GM23338 (cell line): Measurements from ENCODE around the gene CAND1. TPM values are rescaled to one million over a fixed set of nuclear protein-coding genes. Genes with fewer than 3 reads are reported as not detected.
A peak's percentile ranks its signal among the peaks of the same experiment; 100 is the strongest.

Experiments
- ATAC-seq: fragments of 200-7000 bp; cut with Tn5 transposase; 3 replicates; pipeline ENCODE4 v1.9.1; 2020
- DNase-seq: peaks from one replicate; pipeline ENCODE4 v3.0.0-alpha.2; 2015; ENCODE audit warnings: low spot score
- H2AFZ ChIP-seq: fragments of 200-600 bp; sonication (generic); 2 replicates; pipeline ENCODE4 v1.8.0; 2016; ENCODE audit warnings: antibody characterized with exemption, mild to moderate bottlenecking, moderate library complexity
- H3F3A ChIP-seq: fragments of 200-600 bp; sonication (generic); replicated peaks from 2 replicates; pipeline ENCODE4 v1.8.0; 2017; ENCODE audit warnings: antibody characterized with exemption, mixed run types, low read depth
- H3K27ac ChIP-seq: fragments of 200-600 bp; sonication (generic); 2 replicates; pipeline ENCODE4 v1.6.1; 2016; ENCODE audit warnings: low read depth
- H3K27me3 ChIP-seq: fragments of 200-600 bp; sonication (generic); 2 replicates; pipeline ENCODE4 v1.8.0; 2016; ENCODE audit warnings: mild to moderate bottlenecking, mixed run types, moderate library complexity; ENCODE audit not compliant: insufficient read depth
- H3K36me3 ChIP-seq: fragments of 200-600 bp; sonication (generic); 2 replicates; pipeline ENCODE4 v1.8.0; 2016; ENCODE audit warnings: mild to moderate bottlenecking; ENCODE audit not compliant: insufficient read depth
- H3K4me1 ChIP-seq: fragments of 200-600 bp; sonication (generic); 2 replicates; pipeline ENCODE4 v1.8.0; 2016; ENCODE audit warnings: mild to moderate bottlenecking, moderate library complexity; ENCODE audit not compliant: insufficient read depth
- H3K4me2 ChIP-seq: fragments of 200-600 bp; sonication (generic); 2 replicates; pipeline ENCODE4 v1.7.1; 2017; ENCODE audit warnings: mixed run types
- H3K4me3 ChIP-seq: fragments of 200-600 bp; sonication (generic); 2 replicates; pipeline ENCODE4 v1.6.1; 2016; ENCODE audit warnings: mixed run types
- H3K79me2 ChIP-seq: fragments of 200-600 bp; sonication (generic); replicated peaks from 2 replicates; pipeline ENCODE4 v1.8.0; 2017; ENCODE audit warnings: mild to moderate bottlenecking; ENCODE audit not compliant: insufficient read depth
- H3K9me2 ChIP-seq: fragments of 200-600 bp; sonication (generic); 2 replicates; pipeline ENCODE4 v1.8.0; 2017; ENCODE audit not compliant: insufficient read depth
- H4K20me1 ChIP-seq: fragments of 200-600 bp; sonication (generic); replicated peaks from 2 replicates; pipeline ENCODE4 v1.8.0; 2017; ENCODE audit warnings: mild to moderate bottlenecking; ENCODE audit not compliant: insufficient read depth
- H3K27ac Mint-ChIP-seq: 2 replicates; pipeline ENCODE4 v1.8.0; 2020; ENCODE audit warnings: inconsistent platforms, mild to moderate bottlenecking, moderate library complexity, mixed read lengths
- H3K27me3 Mint-ChIP-seq: 3 replicates; pipeline ENCODE4 v1.8.0; 2022; ENCODE audit warnings: low read depth, mild to moderate bottlenecking, moderate library complexity, mixed read lengths, inconsistent platforms; ENCODE audit not compliant: insufficient read depth, poor library complexity
- H3K36me3 Mint-ChIP-seq: 3 replicates; pipeline ENCODE4 v1.8.0; 2021; ENCODE audit warnings: low read depth, mild to moderate bottlenecking, inconsistent platforms, moderate library complexity, mixed read lengths
- H3K4me1 Mint-ChIP-seq: 3 replicates; pipeline ENCODE4 v1.8.0; 2020; ENCODE audit warnings: mild to moderate bottlenecking, inconsistent platforms, mixed read lengths
- H3K4me3 Mint-ChIP-seq: 3 replicates; pipeline ENCODE4 v1.8.0; 2021; ENCODE audit warnings: moderate library complexity, mild to moderate bottlenecking, inconsistent platforms, mixed read lengths
- H3K9me3 Mint-ChIP-seq: 3 replicates; pipeline ENCODE4 v1.8.0; 2020; ENCODE audit warnings: moderate library complexity, mild to moderate bottlenecking, inconsistent platforms, mixed read lengths
- CREB1 ChIP-seq: fragments of 250-450 bp; sonication (Bioruptor Pico); IDR thresholded peaks from 2 replicates; pipeline ENCODE4 v1.5.0; 2020; ENCODE audit warnings: low read depth, mild to moderate bottlenecking, moderate library complexity
- ETS1 ChIP-seq: IDR thresholded peaks from 2 replicates; pipeline ENCODE4 v1.6.1; 2016; ENCODE audit warnings: antibody characterized with exemption
- EZH2 ChIP-seq: fragments of 200-600 bp; sonication (generic); IDR thresholded peaks from one replicate; pipeline ENCODE4 v1.8.0; 2017; ENCODE audit warnings: antibody characterized with exemption, mild to moderate bottlenecking, low read depth; ENCODE audit not compliant: unreplicated experiment
- EZH2phosphoT487 ChIP-seq: fragments of 200-600 bp; sonication (generic); IDR thresholded peaks from one replicate; pipeline ENCODE4 v1.8.1; 2018; ENCODE audit warnings: antibody characterized with exemption; ENCODE audit not compliant: unreplicated experiment
- JUNB ChIP-seq: IDR thresholded peaks from one replicate; pipeline ENCODE4 v1.6.1; 2016; ENCODE audit warnings: antibody characterized with exemption; ENCODE audit not compliant: unreplicated experiment
- POLR2AphosphoS5 ChIP-seq: IDR thresholded peaks from 2 replicates; pipeline ENCODE4 v1.6.1; 2016; ENCODE audit warnings: antibody characterized with exemption, low read depth
- REST ChIP-seq: IDR thresholded peaks from one replicate; pipeline ENCODE4 v1.6.1; 2018; ENCODE audit warnings: antibody characterized with exemption; ENCODE audit not compliant: unreplicated experiment
- STAT1 ChIP-seq: IDR thresholded peaks from one replicate; pipeline ENCODE4 v1.6.1; 2016; ENCODE audit warnings: antibody characterized with exemption; ENCODE audit not compliant: unreplicated experiment
- ZNF114 ChIP-seq: fragments of 250-450 bp; sonication (Bioruptor Pico); IDR thresholded peaks from 2 replicates; pipeline ENCODE4 v1.5.0; 2020; ENCODE audit warnings: mild to moderate bottlenecking, moderate library complexity
- ZNF331 ChIP-seq: fragments of 250-450 bp; sonication (Bioruptor Pico); IDR thresholded peaks from 2 replicates; pipeline ENCODE4 v1.5.0; 2020; ENCODE audit warnings: low read depth, mild to moderate bottlenecking, moderate library complexity
- ZNF462 ChIP-seq: fragments of 250-450 bp; sonication (Bioruptor Pico); IDR thresholded peaks from 2 replicates; pipeline ENCODE4 v1.5.0; 2020; ENCODE audit warnings: mild to moderate bottlenecking, moderate library complexity
- polyA plus RNA-seq: library from polyadenylated mRNA; unstranded; fragments of >200 nt; fragmentation: Nextera tagmentation; extraction: Ambion mirVana; gene quantifications from 2 replicates; pipeline ENCODE4 v1.2.1, GENCODE V29; 2016
- total RNA-seq: library from RNA; depleted of rRNA; stranded (reverse); fragments of >200 nt; shearing (Covaris generic); gene quantifications from 2 replicates; pipeline ENCODE4 v1.2.3, GENCODE V29; 2014
- TF ChIP-seq, protein P1 (sequence below), 2 experiments: fragments of 200-600 bp in 1 of 2; sonication (generic) in 1 of 2; conservative IDR thresholded peaks; 2 replicates each; pipeline versions ENCODE4 v1.5.1 to v1.6.1; 2016 to 2017; ENCODE audit warnings: antibody characterized with exemption in 2 of 2, low read depth in 2 of 2, mild to moderate bottlenecking in 2 of 2, moderate library complexity in 1 of 2

Gene CAND1
- total and polyA plus RNA-seq, 2 experiments from 2014 or later: 71.4 to 151 TPM

DNA sequence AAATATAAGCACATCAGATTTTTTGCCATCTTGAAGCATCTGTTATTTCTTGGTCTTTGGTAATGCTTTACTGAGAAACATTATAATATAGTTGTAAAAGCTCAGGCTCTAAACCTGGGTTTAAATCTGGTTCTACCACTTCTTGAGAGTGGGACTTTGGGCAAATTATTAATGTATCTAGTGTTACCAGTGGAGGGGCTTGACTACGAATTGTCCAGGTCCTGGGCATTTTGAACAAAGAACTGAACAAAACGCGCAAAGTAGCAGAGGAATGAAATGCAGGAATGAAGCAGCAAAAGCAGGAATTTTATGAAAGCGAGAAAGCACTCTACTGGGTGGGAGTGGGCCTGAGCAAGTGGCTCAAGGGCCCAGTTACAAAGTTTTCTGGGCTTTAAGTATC lies 50.8 kb downstream of the CAND1 start (continued):
- no peak for TF ChIP-seq ZNF114 (CRISPR knock-in tag)
- no peak for TF ChIP-seq CREB1
- TF ChIP-seq ZNF331: no peak
- no peak for TF ChIP-seq POLR2AphosphoS5

- H3K4me3 ChIP-seq: no peak overlapping the region
- no peaks in the 10 kb centered on the region for H3F3A ChIP-seq
- ATAC-seq (no peak; the same call in 2 of the 3 replicates), DNase-seq (peak; percentile 48)
- H3K27me3 ChIP-seq: no peaks in the 10 kb centered on the region
- Mint-ChIP-seq H3K27me3 (peaks cover 21% of the 10 kb centered on the region), H3K4me1 (no peaks in the 10 kb centered on the region; the same call in 2 of the 3 replicates), H3K36me3 (peaks cover 77% of the 10 kb centered on the region), H3K27ac (peak overlapping the region; percentile 66; the same call in 1 of the 2 replicates), H3K9me3 (peaks cover 35% of the 10 kb centered on the region), H3K4me3 (no peak overlapping the region)
- H2AFZ ChIP-seq: no peak overlapping the region
- H4K20me1 ChIP-seq: no peaks in the 10 kb centered on the region; the same call in none of the 2 replicates
- H3K79me2 ChIP-seq: no peaks in the 10 kb centered on the region
- H3K9me2 ChIP-seq: no peaks in the 10 kb centered on the region; the same call in 1 of the 2 replicates
- no peak overlapping the region for H3K4me2 ChIP-seq
- peaks cover 22% of the 10 kb centered on the region for H3K36me3 ChIP-seq
- H3K27ac ChIP-seq: 0 out of 2 replicates have a peak overlapping the region, but pooled peaks have one; percentile 36
- no peaks in the 10 kb centered on the region for H3K4me1 ChIP-seq
- TF ChIP-seq ZNF331: no peak
- no peak for TF ChIP-seq ZNF114 (CRISPR knock-in tag)
- no peak for TF ChIP-seq POLR2AphosphoS5
- TF ChIP-seq, protein P1, sequence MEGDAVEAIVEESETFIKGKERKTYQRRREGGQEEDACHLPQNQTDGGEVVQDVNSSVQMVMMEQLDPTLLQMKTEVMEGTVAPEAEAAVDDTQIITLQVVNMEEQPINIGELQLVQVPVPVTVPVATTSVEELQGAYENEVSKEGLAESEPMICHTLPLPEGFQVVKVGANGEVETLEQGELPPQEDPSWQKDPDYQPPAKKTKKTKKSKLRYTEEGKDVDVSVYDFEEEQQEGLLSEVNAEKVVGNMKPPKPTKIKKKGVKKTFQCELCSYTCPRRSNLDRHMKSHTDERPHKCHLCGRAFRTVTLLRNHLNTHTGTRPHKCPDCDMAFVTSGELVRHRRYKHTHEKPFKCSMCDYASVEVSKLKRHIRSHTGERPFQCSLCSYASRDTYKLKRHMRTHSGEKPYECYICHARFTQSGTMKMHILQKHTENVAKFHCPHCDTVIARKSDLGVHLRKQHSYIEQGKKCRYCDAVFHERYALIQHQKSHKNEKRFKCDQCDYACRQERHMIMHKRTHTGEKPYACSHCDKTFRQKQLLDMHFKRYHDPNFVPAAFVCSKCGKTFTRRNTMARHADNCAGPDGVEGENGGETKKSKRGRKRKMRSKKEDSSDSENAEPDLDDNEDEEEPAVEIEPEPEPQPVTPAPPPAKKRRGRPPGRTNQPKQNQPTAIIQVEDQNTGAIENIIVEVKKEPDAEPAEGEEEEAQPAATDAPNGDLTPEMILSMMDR (conservative IDR thresholded peaks at IDR 0.05; ENCODE audit: low read depth in 2 of 2): no peak
- TF ChIP-seq CREB1: no peak
- TF ChIP-seq STAT1: no peak
- no peak for TF ChIP-seq JUNB
- TF ChIP-seq ETS1: no peak
- TF ChIP-seq ZNF462 (CRISPR knock-in tag): no peak
- no peak for TF ChIP-seq REST
- TF ChIP-seq EZH2phosphoT487: no peak
- no peak for TF ChIP-seq EZH2
These were observed 51.6 kb downstream of the CAND1 start for GRCh38 chr12:67320614-67321295.
